OCI-LY3 (cell line): ENCODE measurements around the gene HOXB6.

Experiments used
- EZH2phosphoT487 ChIP-seq: fragments of 200-600 bp; shearing (Covaris generic); IDR thresholded peaks from 2 replicates; pipeline ENCODE4 v1.6.1; 2018; ENCODE audit warnings: antibody characterized with exemption, mixed run types, low read depth
- TF ChIP-seq, protein P1 (sequence below): fragments of 200-600, 300-600 bp; sonication (generic); IDR thresholded peaks from 2 replicates; pipeline ENCODE4 v1.5.1; 2014; ENCODE audit warnings: antibody characterized with exemption, low read length, low read depth

DNA sequence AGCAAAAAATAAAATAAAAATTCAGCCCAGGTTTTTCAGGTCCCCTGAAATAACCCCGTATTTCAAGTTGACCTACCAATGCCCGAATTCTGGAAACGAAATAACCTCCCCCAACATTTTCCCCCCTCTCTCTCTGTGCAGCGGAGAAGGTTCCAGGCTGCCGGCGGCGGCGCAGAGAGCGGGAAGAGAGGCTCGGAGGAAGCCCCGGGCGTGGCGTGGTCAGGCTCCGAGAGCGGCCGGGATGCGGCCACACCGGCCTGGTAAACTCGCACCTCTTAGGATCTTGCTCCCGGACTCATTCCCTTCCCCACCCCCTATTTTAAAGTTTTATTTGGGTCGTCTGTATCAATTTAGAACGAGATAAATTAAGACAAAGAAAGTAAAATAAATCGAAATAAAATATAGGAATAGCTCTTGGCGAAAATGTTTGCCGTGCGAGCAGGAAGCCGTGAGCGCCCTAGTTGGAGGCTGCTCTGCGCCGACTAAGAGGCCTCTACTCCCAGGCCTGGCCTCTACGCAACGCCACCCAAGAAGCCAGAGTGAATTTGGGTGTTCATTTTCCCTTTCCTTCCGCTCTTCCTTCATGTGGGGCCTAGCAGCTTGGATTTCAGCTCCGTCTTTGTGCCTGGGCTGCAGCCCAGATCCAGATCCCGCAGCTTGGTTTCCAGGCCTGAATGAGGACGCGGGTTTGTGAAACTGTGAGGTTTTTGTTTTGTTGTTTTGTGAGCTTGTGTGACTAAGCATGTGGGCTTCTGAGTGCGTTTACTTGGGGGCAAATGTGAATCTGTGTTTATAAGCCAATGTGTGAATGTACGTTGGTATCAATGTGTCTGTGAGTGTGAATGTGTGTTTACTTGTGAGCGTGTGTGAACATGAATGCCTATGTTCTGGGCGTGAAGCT, 1.5 kb upstream of the HOXB6 start:
- TF ChIP-seq, protein P1, sequence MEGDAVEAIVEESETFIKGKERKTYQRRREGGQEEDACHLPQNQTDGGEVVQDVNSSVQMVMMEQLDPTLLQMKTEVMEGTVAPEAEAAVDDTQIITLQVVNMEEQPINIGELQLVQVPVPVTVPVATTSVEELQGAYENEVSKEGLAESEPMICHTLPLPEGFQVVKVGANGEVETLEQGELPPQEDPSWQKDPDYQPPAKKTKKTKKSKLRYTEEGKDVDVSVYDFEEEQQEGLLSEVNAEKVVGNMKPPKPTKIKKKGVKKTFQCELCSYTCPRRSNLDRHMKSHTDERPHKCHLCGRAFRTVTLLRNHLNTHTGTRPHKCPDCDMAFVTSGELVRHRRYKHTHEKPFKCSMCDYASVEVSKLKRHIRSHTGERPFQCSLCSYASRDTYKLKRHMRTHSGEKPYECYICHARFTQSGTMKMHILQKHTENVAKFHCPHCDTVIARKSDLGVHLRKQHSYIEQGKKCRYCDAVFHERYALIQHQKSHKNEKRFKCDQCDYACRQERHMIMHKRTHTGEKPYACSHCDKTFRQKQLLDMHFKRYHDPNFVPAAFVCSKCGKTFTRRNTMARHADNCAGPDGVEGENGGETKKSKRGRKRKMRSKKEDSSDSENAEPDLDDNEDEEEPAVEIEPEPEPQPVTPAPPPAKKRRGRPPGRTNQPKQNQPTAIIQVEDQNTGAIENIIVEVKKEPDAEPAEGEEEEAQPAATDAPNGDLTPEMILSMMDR, result no peak
- no peak for TF ChIP-seq EZH2phosphoT487
